Lung (tissue), 12 donors: ENCODE measurements around the gene PPEF1. TPM values are rescaled to one million over a fixed set of nuclear protein-coding genes. Genes with fewer than 3 reads are reported as not detected.

Experiments used
- ATAC-seq: fragments of 200-7000 bp; cut with Tn5 transposase; one replicate; pipeline ENCODE4 v1.9.1; 2020; ENCODE audit warnings: moderate number of reproducible peaks; ENCODE audit not compliant: insufficient read depth, low FRiP score
- DNase-seq, 3 donors: peaks; one replicate each; pipeline ENCODE4 v3.0.0-alpha.2; 2013 to 2017
- H3K27ac ChIP-seq, 2 donors: one replicate each; pipeline ENCODE4 v1.5.1; 2013; ENCODE audit warnings: mild to moderate bottlenecking in 2 of 2, moderate library complexity in 2 of 2, control low read depth in 1 of 2, inconsistent platforms in 1 of 2, low read depth in 1 of 2, low read length in 1 of 2
- H3K27me3 ChIP-seq, 3 donors: one replicate each; pipeline ENCODE4 v1.5.1; 2013; ENCODE audit warnings: low read length in 2 of 3; ENCODE audit not compliant: control insufficient read depth in 3 of 3, insufficient read depth in 3 of 3
- H3K36me3 ChIP-seq, 4 donors: one replicate each; pipeline ENCODE4 v1.5.1; 2013; ENCODE audit warnings: low read length in 4 of 4, mild to moderate bottlenecking in 1 of 4, moderate library complexity in 1 of 4; ENCODE audit not compliant: control insufficient read depth in 4 of 4, insufficient read depth in 4 of 4
- H3K4me1 ChIP-seq, 5 donors: one replicate each; pipeline ENCODE4 v1.5.1; 2013; ENCODE audit warnings: low read length in 5 of 5, mild to moderate bottlenecking in 2 of 5, moderate library complexity in 1 of 5; ENCODE audit not compliant: control insufficient read depth in 5 of 5, insufficient read depth in 5 of 5
- H3K4me3 ChIP-seq: one replicate; pipeline ENCODE4 v1.5.1; 2013; ENCODE audit warnings: mild to moderate bottlenecking, control low read depth, moderate library complexity
- H3K9ac ChIP-seq, 2 donors: one replicate each; pipeline ENCODE4 v1.5.1; 2013; ENCODE audit warnings: low read length in 2 of 2, control low read depth in 1 of 2; ENCODE audit not compliant: insufficient read depth in 1 of 2
- H3K9me3 ChIP-seq, 4 donors: one replicate each; pipeline ENCODE4 v1.5.1; 2013; ENCODE audit warnings: low read length in 3 of 4, mild to moderate bottlenecking in 1 of 4, moderate library complexity in 1 of 4; ENCODE audit not compliant: control insufficient read depth in 4 of 4, insufficient read depth in 3 of 4
- WGBS, 2 donors: extraction: QIAGEN DNeasy Blood & Tissue Kit; methylation state at CpG; one replicate each; pipeline ENCODE4 v1.1.7; 2013; 5-methylcytosine and 5-hydroxymethylcytosine counted together
- polyA plus RNA-seq, 2 donors: library from polyadenylated mRNA; stranded (reverse); fragments of 200-250 nt; gene quantifications; one replicate each; pipeline ENCODE4 v1.2.1, GENCODE V29; 2013
- total RNA-seq, 2 donors: library from RNA; depleted of rRNA in 1 of 2; stranded (reverse); fragments of >200 nt in 1 of 2; gene quantifications; one replicate each; pipeline ENCODE4 v1.2.1, GENCODE V29; 2014 to 2021
- TF ChIP-seq, protein P1 (sequence below): IDR thresholded peaks from 2 replicates; pipeline ENCODE4 v1.5.1; 2012; ENCODE audit warnings: mild to moderate bottlenecking; ENCODE audit errors: control extremely low read depth, extremely low read depth
- donor health status: control.
- donor health status: control.
- donor health status: Bipolar disorder and iron deficiency.
- donor health status: healthy.
- donor health status: DM: yes; HTN: yes; CAD: no.

PPEF1 gene
- total and polyA plus RNA-seq, 4 donors = 0.22 to 0.80 (median 0.27) TPM

DNA sequence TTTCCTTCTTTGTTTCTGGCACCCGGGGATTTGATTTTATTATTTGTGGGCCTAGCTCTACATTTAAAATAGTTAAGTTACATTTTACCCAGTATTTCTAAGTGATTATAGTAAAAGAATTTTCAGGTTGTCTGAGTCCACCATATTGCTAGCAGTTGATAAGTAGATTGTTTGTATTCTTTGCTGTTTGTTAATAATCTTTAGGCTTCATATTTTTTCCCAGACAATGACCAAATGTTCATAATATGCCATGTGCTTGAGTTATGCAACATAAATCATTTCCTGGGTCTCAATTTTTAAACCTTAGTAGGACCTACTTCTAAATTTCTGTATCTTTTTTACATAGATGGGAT, 149.2 kb downstream of the PPEF1 start:
- DNase-seq (no peak), ATAC-seq (no peak)
- Histone ChIP-seq H3K36me3 (no peaks in the 10 kb centered on the region), H3K4me3 (no peak overlapping the region), H3K9me3 (no peaks in the 10 kb centered on the region), H3K9ac (no peak overlapping the region), H3K4me1 (no peaks in the 10 kb centered on the region), H3K27me3 (no peaks in the 10 kb centered on the region), H3K27ac (no peak overlapping the region)
- 16 to 61% methylated on average over 1 of the region's 1 CpG for WGBS, 2 donors
- TF ChIP-seq, protein P1, sequence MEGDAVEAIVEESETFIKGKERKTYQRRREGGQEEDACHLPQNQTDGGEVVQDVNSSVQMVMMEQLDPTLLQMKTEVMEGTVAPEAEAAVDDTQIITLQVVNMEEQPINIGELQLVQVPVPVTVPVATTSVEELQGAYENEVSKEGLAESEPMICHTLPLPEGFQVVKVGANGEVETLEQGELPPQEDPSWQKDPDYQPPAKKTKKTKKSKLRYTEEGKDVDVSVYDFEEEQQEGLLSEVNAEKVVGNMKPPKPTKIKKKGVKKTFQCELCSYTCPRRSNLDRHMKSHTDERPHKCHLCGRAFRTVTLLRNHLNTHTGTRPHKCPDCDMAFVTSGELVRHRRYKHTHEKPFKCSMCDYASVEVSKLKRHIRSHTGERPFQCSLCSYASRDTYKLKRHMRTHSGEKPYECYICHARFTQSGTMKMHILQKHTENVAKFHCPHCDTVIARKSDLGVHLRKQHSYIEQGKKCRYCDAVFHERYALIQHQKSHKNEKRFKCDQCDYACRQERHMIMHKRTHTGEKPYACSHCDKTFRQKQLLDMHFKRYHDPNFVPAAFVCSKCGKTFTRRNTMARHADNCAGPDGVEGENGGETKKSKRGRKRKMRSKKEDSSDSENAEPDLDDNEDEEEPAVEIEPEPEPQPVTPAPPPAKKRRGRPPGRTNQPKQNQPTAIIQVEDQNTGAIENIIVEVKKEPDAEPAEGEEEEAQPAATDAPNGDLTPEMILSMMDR = no peak

- ATAC-seq (no peak), DNase-seq (no peak)
- no peaks in the 10 kb centered on the region for H3K4me1 ChIP-seq
- no peak overlapping the region for H3K9ac ChIP-seq
- TF ChIP-seq, protein P1 = no peak
- WGBS, 2 donors = 94 to 100% methylated on average over 5 of the region's 5 CpGs
- H3K27ac ChIP-seq = no peak overlapping the region
- no peak overlapping the region for H3K4me3 ChIP-seq
- H3K9me3 ChIP-seq = peaks cover 0 to 2% (median 0%) of the 10 kb centered on the region in 4 donors
- no peaks in the 10 kb centered on the region for H3K27me3 ChIP-seq
- no peaks in the 10 kb centered on the region for H3K36me3 ChIP-seq
These were observed 154.1 kb downstream of the PPEF1 start for GRCh38 chrX:18861511-18861910.

DNA sequence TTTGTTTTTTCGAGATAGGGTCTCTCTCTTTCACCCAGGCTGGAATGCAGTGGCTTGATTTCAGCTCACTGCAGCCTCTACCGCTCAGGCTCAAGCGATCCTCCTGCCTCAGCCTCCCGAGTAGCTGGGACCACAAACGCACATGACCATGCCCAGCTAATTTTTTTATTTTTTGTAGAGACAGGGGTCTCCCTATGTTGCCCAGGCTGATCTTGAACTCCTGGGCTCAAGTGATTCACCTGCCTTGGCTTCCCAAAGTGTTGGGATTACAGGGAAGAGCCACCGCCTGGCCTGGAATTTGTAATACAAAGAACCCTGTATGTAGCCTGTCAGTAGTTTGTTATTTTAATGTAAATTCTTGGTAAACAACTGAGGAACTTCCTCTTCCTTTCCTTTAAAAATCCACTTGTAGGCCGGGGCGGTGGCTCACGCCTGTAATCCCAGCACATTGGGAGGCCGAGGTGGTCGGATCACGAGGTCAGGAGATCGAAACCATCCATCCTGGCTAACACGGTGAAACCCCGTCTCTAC, 157.0 kb downstream of the PPEF1 start:
- no peak overlapping the region for H3K9ac ChIP-seq
- WGBS, 2 donors = 89% methylated on average over 15 of the region's 15 CpGs
- H3K27ac ChIP-seq = no peak overlapping the region
- H3K4me1 ChIP-seq = no peaks in the 10 kb centered on the region
- no peaks in the 10 kb centered on the region for H3K27me3 ChIP-seq
- DNase-seq = no peak
- H3K9me3 ChIP-seq = peaks cover 0 to 2% (median 0%) of the 10 kb centered on the region in 4 donors
- no peaks in the 10 kb centered on the region for H3K36me3 ChIP-seq
- TF ChIP-seq, protein P1 = no peak
- ATAC-seq = no peak
- no peak overlapping the region for H3K4me3 ChIP-seq
